Mesendoderm (in vitro differentiated cells): ENCODE results near the gene MIA3.
"Not testable (repeated sequence)": the region's sequence is repeated elsewhere in the genome, so short reads cannot be mapped to it uniquely, and the experiment has no call there.

Source experiments
- DNase-seq: peaks from one replicate; pipeline ENCODE4 v3.0.0; 2013
- H2AK5ac ChIP-seq: 2 replicates; pipeline ENCODE4 v1.6.1; 2013; ENCODE audit warnings: low read length, inconsistent platforms
- H2BK120ac ChIP-seq: 2 replicates; pipeline ENCODE4 v1.6.1; 2013; ENCODE audit warnings: low read depth, mild to moderate bottlenecking, low read length, moderate library complexity, mixed read lengths
- H2BK15ac ChIP-seq: replicated peaks from 2 replicates; pipeline ENCODE4 v1.6.1; 2013; ENCODE audit warnings: low read depth, mild to moderate bottlenecking, moderate library complexity
- H2BK5ac ChIP-seq: 2 replicates; pipeline ENCODE4 v1.6.1; 2013; ENCODE audit warnings: low read length, inconsistent platforms
- H3K18ac ChIP-seq: 2 replicates; pipeline ENCODE4 v1.6.1; 2013; ENCODE audit warnings: mild to moderate bottlenecking, low read length, mixed read lengths
- H3K23ac ChIP-seq: one replicate; pipeline ENCODE4 v1.6.1; 2013; ENCODE audit warnings: low read length
- H3K27ac ChIP-seq: 2 replicates; pipeline ENCODE4 v1.5.1; 2013; ENCODE audit warnings: low read depth, mild to moderate bottlenecking, inconsistent platforms, low read length, moderate library complexity
- H3K27me3 ChIP-seq: 2 replicates; pipeline ENCODE4 v1.6.1; 2013; ENCODE audit warnings: low read length, control low read depth, mild to moderate bottlenecking, inconsistent platforms; ENCODE audit not compliant: insufficient read depth, poor library complexity
- H3K36me3 ChIP-seq: 2 replicates; pipeline ENCODE4 v1.6.1; 2013; ENCODE audit warnings: low read length, inconsistent platforms; ENCODE audit not compliant: control insufficient read depth, insufficient read depth
- H3K4ac ChIP-seq: one replicate; pipeline ENCODE4 v1.6.1; 2013; ENCODE audit warnings: low read depth, mild to moderate bottlenecking, low read length, moderate library complexity
- H3K4me1 ChIP-seq: 2 replicates; pipeline ENCODE4 v1.6.1; 2013; ENCODE audit warnings: low read depth, low read length, inconsistent platforms; ENCODE audit not compliant: control insufficient read depth
- H3K4me2 ChIP-seq: 2 replicates; pipeline ENCODE4 v1.6.1; 2013; ENCODE audit warnings: low read length
- H3K4me3 ChIP-seq: 2 replicates; pipeline ENCODE4 v1.5.1; 2013; ENCODE audit warnings: mild to moderate bottlenecking, low read length
- H3K56ac ChIP-seq: one replicate; pipeline ENCODE4 v1.6.1; 2013; ENCODE audit warnings: low read length
- H3K79me1 ChIP-seq: 2 replicates; pipeline ENCODE4 v1.6.1; 2013; ENCODE audit warnings: low read length, inconsistent platforms
- H3K79me2 ChIP-seq: 2 replicates; pipeline ENCODE4 v1.6.1; 2013; ENCODE audit warnings: mild to moderate bottlenecking, low read length; ENCODE audit not compliant: control insufficient read depth, insufficient read depth
- H3K9ac ChIP-seq: 2 replicates; pipeline ENCODE4 v1.6.1; 2013; ENCODE audit warnings: low read length, inconsistent platforms
- H4K5ac ChIP-seq: one replicate; pipeline ENCODE4 v1.6.1; 2013; ENCODE audit warnings: low read length
- H4K8ac ChIP-seq: one replicate; pipeline ENCODE4 v1.6.1; 2013; ENCODE audit warnings: low read depth, mild to moderate bottlenecking, control low read depth, low read length, moderate library complexity
- WGBS: extraction: QIAGEN DNeasy Blood & Tissue Kit; methylation state at CpG from one replicate; pipeline ENCODE4 v1.1.7; 2013; ENCODE audit warnings: low lambda C conversion rate, missing lambda C conversion rate; ENCODE audit not compliant: insufficient coverage; ENCODE audit errors: extremely low coverage; 5-methylcytosine and 5-hydroxymethylcytosine counted together

Gene MIA3

GRCh38 chr1:222669107-222669506, 51.2 kb downstream of the MIA3 start:
- H4K5ac ChIP-seq, H3K18ac ChIP-seq, H3K27ac ChIP-seq, H3K23ac ChIP-seq, H3K4ac ChIP-seq, H2BK15ac ChIP-seq, H2BK120ac ChIP-seq, H3K4me1 ChIP-seq, H3K9ac ChIP-seq, H3K36me3 ChIP-seq, H2AK5ac ChIP-seq, H3K27me3 ChIP-seq, H2BK5ac ChIP-seq, H4K8ac ChIP-seq, H3K4me2 ChIP-seq, H3K79me1 ChIP-seq, H3K56ac ChIP-seq, H3K79me2 ChIP-seq, H3K4me3 ChIP-seq, DNase-seq: not testable (repeated sequence)
- no CpG with 5 or more reads among the region's 2 CpGs for WGBS

GRCh38 chr1:222670110-222670509, 52.2 kb downstream of the MIA3 start:
- Histone ChIP-seq H3K56ac (no peak overlapping the region), H3K4me2 (no peak overlapping the region), H3K79me2 (no peaks in the 10 kb centered on the region), H3K4me1 (no peaks in the 10 kb centered on the region), H3K9ac (no peak overlapping the region), H2BK5ac (no peak overlapping the region), H3K18ac (no peak overlapping the region), H3K36me3 (peaks cover 5% of the 10 kb centered on the region), H3K4ac (no peak overlapping the region), H2BK120ac (no peak overlapping the region), H2AK5ac (no peak overlapping the region), H4K8ac (no peak overlapping the region), H3K79me1 (no peaks in the 10 kb centered on the region), H3K27me3 (no peaks in the 10 kb centered on the region), H3K4me3 (no peak overlapping the region), H3K27ac (no peak overlapping the region), H2BK15ac (no peak overlapping the region), H4K5ac (no peak overlapping the region), H3K23ac (no peak overlapping the region)
- DNase-seq, result no peak
- WGBS, result no CpG with 5 or more reads among the region's 1 CpG

- whole genome bisulfite sequencing, result no CpG with 5 or more reads among the region's 1 CpG
- Histone ChIP-seq H3K27ac (no peak overlapping the region), H2AK5ac (no peak overlapping the region), H2BK5ac (no peak overlapping the region), H3K79me2 (no peaks in the 10 kb centered on the region), H2BK15ac (no peak overlapping the region), H2BK120ac (no peak overlapping the region), H3K4ac (no peak overlapping the region), H3K4me3 (no peak overlapping the region), H4K8ac (no peak overlapping the region), H3K27me3 (no peaks in the 10 kb centered on the region), H3K79me1 (no peaks in the 10 kb centered on the region), H3K56ac (no peak overlapping the region), H4K5ac (no peak overlapping the region), H3K23ac (no peak overlapping the region), H3K36me3 (no peaks in the 10 kb centered on the region), H3K4me2 (no peak overlapping the region), H3K9ac (no peak overlapping the region), H3K4me1 (no peaks in the 10 kb centered on the region), H3K18ac (no peak overlapping the region)
- no peak for DNase-seq
Observed at GRCh38 chr1:222680080-222680479, 62.2 kb downstream of the MIA3 start.

GRCh38 chr1:222691016-222691415, 73.1 kb downstream of the MIA3 start:
- Histone ChIP-seq H2BK5ac (no peak overlapping the region), H2AK5ac (no peak overlapping the region), H3K36me3 (no peaks in the 10 kb centered on the region), H3K23ac (no peak overlapping the region), H3K79me2 (no peaks in the 10 kb centered on the region), H2BK120ac (no peak overlapping the region), H3K27ac (no peak overlapping the region), H3K27me3 (no peaks in the 10 kb centered on the region), H3K4me1 (no peaks in the 10 kb centered on the region), H3K4me2 (no peak overlapping the region), H3K56ac (no peak overlapping the region), H4K8ac (no peak overlapping the region), H3K18ac (no peak overlapping the region), H3K4me3 (no peak overlapping the region), H3K4ac (no peak overlapping the region), H3K79me1 (no peaks in the 10 kb centered on the region), H4K5ac (no peak overlapping the region), H3K9ac (no peak overlapping the region), H2BK15ac (no peak overlapping the region)
- no peak for DNase-seq
- WGBS, result no CpG with 5 or more reads among the region's 1 CpG

- Histone ChIP-seq H3K18ac (no peak overlapping the region), H3K4ac (no peak overlapping the region), H2AK5ac (no peak overlapping the region), H3K27ac (no peak overlapping the region), H3K4me2 (no peak overlapping the region), H2BK120ac (no peak overlapping the region), H4K5ac (no peak overlapping the region), H3K9ac (no peak overlapping the region), H3K79me1 (no peaks in the 10 kb centered on the region), H3K4me1 (no peaks in the 10 kb centered on the region), H3K36me3 (no peaks in the 10 kb centered on the region), H3K56ac (no peak overlapping the region), H3K4me3 (no peak overlapping the region), H3K79me2 (no peaks in the 10 kb centered on the region), H3K27me3 (no peaks in the 10 kb centered on the region), H3K23ac (no peak overlapping the region), H2BK5ac (no peak overlapping the region), H2BK15ac (no peak overlapping the region), H4K8ac (no peak overlapping the region)
- WGBS, result no CpG with 5 or more reads among the region's 5 CpGs
- no peak for DNase-seq
Observed at GRCh38 chr1:222694927-222695326, 77.0 kb downstream of the MIA3 start.

GRCh38 chr1:222696741-222697140, 78.8 kb downstream of the MIA3 start:
- Histone ChIP-seq H3K79me1 (no peaks in the 10 kb centered on the region), H3K56ac (no peak overlapping the region), H3K4me3 (no peak overlapping the region), H3K27me3 (no peaks in the 10 kb centered on the region), H3K36me3 (no peaks in the 10 kb centered on the region), H3K18ac (no peak overlapping the region), H2BK15ac (no peak overlapping the region), H3K4me2 (no peak overlapping the region), H3K23ac (no peak overlapping the region), H3K4ac (no peak overlapping the region), H3K27ac (no peak overlapping the region), H2BK5ac (no peak overlapping the region), H2AK5ac (no peak overlapping the region), H4K8ac (no peak overlapping the region), H3K79me2 (no peaks in the 10 kb centered on the region), H2BK120ac (no peak overlapping the region), H3K9ac (no peak overlapping the region), H4K5ac (no peak overlapping the region), H3K4me1 (no peaks in the 10 kb centered on the region)
- no CpG with 5 or more reads among the region's 8 CpGs for WGBS
- DNase-seq, result no peak
